HEK293 (cell line): ENCODE results near the gene CELA1.
"Not testable (repeated sequence)": the region's sequence is repeated elsewhere in the genome, so short reads cannot be mapped to it uniquely, and the experiment has no call there.

Source experiments
- BCL11A ChIP-seq: fragments of 450-650 bp; formaldehyde crosslinking; IDR thresholded peaks from 2 replicates; pipeline ENCODE4 v1.5.1; 2016; ENCODE audit warnings: low read depth, missing biosample characterization, missing genetic modification characterization
- CTCF ChIP-seq: fragments of 450-650 bp; formaldehyde crosslinking; IDR thresholded peaks from 2 replicates; pipeline ENCODE4 v1.5.1; 2016; ENCODE audit warnings: missing biosample characterization, missing genetic modification characterization
- HOXA7 ChIP-seq: sonication (generic); formaldehyde crosslinking; IDR thresholded peaks from 2 replicates; pipeline ENCODE4 v1.8.1; 2022; ENCODE audit warnings: missing genetic modification reagents, borderline replicate concordance
- KLF1 ChIP-seq: fragments of 450-650 bp; formaldehyde crosslinking; IDR thresholded peaks from 2 replicates; pipeline ENCODE4 v1.5.1; 2016; ENCODE audit warnings: missing biosample characterization, missing genetic modification characterization
- PATZ1 ChIP-seq: fragments of 450-650 bp; formaldehyde crosslinking; IDR thresholded peaks from 2 replicates; pipeline ENCODE4 v1.5.1; 2016; ENCODE audit warnings: missing biosample characterization, missing genetic modification characterization
- ZFP41 ChIP-seq: fragments of 450-650 bp; formaldehyde crosslinking; IDR thresholded peaks from 2 replicates; pipeline ENCODE4 v1.5.1; 2016; ENCODE audit warnings: missing biosample characterization, missing genetic modification characterization, borderline replicate concordance
- ZNF214 ChIP-seq: fragments of 450-650 bp; formaldehyde crosslinking; IDR thresholded peaks from 2 replicates; pipeline ENCODE4 v1.5.1; 2017; ENCODE audit warnings: missing biosample characterization, mild to moderate bottlenecking, missing genetic modification characterization, borderline replicate concordance
- ZNF514 ChIP-seq: fragments of 450-650 bp; formaldehyde crosslinking; IDR thresholded peaks from 2 replicates; pipeline ENCODE4 v1.5.1; 2016; ENCODE audit warnings: missing biosample characterization, missing genetic modification characterization
- ZNF777 ChIP-seq: fragments of 450-650 bp; formaldehyde crosslinking; IDR thresholded peaks from 2 replicates; pipeline ENCODE4 v1.5.1; 2017; ENCODE audit warnings: missing biosample characterization, missing genetic modification characterization, borderline replicate concordance
- TF ChIP-seq, protein P1 (sequence below): fragments of 450-650 bp; formaldehyde crosslinking; IDR thresholded peaks from 2 replicates; pipeline ENCODE4 v1.5.1; 2017; ENCODE audit warnings: missing biosample characterization, mild to moderate bottlenecking, missing genetic modification characterization, moderate library complexity

DNA sequence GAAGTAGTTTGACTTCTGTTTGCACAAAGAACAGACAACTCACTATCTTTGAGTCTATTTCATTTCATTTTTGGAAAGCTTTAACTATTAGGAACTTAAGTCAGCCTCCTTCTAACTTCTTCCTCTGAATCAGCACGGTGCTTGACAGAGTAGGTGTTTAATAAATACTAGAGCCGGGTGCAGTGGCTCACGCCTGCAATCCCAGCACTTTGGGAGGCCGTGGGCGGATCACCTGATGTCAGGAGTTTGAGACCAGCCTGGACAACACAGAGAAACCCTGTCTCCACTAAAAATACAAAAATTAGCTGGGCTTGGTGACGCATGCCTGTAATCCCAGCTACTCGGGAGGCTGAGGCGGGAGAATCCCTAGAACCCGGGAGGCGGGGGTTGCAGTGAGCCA is 45.7 kb downstream of the CELA1 start:
- TF ChIP-seq ZNF214; CTCF (tag by site-specific recombination); ZNF514 (tag by site-specific recombination); ZFP41 (tag by site-specific recombination); KLF1 (tag by site-specific recombination); HOXA7 (CRISPR knock-in tag); BCL11A; ZNF777; PATZ1 (tag by site-specific recombination): not testable (repeated sequence)
- TF ChIP-seq, protein P1, sequence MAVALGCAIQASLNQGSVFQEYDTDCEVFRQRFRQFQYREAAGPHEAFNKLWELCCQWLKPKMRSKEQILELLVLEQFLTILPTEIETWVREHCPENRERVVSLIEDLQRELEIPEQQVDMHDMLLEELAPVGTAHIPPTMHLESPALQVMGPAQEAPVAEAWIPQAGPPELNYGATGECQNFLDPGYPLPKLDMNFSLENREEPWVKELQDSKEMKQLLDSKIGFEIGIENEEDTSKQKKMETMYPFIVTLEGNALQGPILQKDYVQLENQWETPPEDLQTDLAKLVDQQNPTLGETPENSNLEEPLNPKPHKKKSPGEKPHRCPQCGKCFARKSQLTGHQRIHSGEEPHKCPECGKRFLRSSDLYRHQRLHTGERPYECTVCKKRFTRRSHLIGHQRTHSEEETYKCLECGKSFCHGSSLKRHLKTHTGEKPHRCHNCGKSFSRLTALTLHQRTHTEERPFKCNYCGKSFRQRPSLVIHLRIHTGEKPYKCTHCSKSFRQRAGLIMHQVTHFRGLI (tag by site-specific recombination): not testable (repeated sequence)
